GM19238 (cell line): ENCODE data around the gene LTBP1.
"Not testable (repeated sequence)": the region's sequence is repeated elsewhere in the genome, so short reads cannot be mapped to it uniquely, and the experiment has no call there.

Experiments used
- DNase-seq: peaks from one replicate; pipeline ENCODE4 v3.0.0; 2011; ENCODE audit warnings: low spot score; ENCODE audit not compliant: insufficient read length

The LTBP1 gene

GRCh38 chr2:33375054-33375453 lies 428.3 kb downstream of the LTBP1 start:
- no peak for DNase-seq

GRCh38 chr2:33377048-33377447 lies 430.3 kb downstream of the LTBP1 start:
- no peak for DNase-seq

GRCh38 chr2:33378556-33379210 lies 431.9 kb downstream of the LTBP1 start:
- no peak for DNase-seq

- no peak for DNase-seq
Measured at GRCh38 chr2:33380001-33380609, 433.4 kb downstream of the LTBP1 start.

- DNase-seq, result no peak
Measured at GRCh38 chr2:33380719-33381118, 434.0 kb downstream of the LTBP1 start.

- DNase-seq, result no peak
Measured at GRCh38 chr2:33381301-33381858, 434.6 kb downstream of the LTBP1 start.

GRCh38 chr2:33383855-33384598 lies 437.3 kb downstream of the LTBP1 start:
- no peak for DNase-seq

GRCh38 chr2:33384599-33384961 lies 437.8 kb downstream of the LTBP1 start:
- DNase-seq, result no peak

- DNase-seq, result no peak
Measured at GRCh38 chr2:33388996-33389395, 442.2 kb downstream of the LTBP1 start.

- DNase-seq, result not testable (repeated sequence)
Measured at GRCh38 chr2:33389695-33390094, 442.9 kb downstream of the LTBP1 start.

GRCh38 chr2:33391529-33392255 lies 444.9 kb downstream of the LTBP1 start:
- no peak for DNase-seq

GRCh38 chr2:33392366-33392765 lies 445.6 kb downstream of the LTBP1 start:
- DNase-seq, result no peak

- no peak for DNase-seq
Measured at GRCh38 chr2:33395034-33395433, 448.3 kb downstream of the LTBP1 start.

- no peak for DNase-seq
Measured at GRCh38 chr2:33395655-33396249, 449.0 kb downstream of the LTBP1 start.

- no peak for DNase-seq
Measured at GRCh38 chr2:33404321-33404720, 457.6 kb downstream of the LTBP1 start.

- no peak for DNase-seq
Measured at GRCh38 chr2:33406622-33407021, 459.9 kb downstream of the LTBP1 start.

- DNase-seq, result no peak
Measured at GRCh38 chr2:33408109-33408508, 461.4 kb downstream of the LTBP1 start.

- no peak for DNase-seq
Measured at GRCh38 chr2:33409417-33409955, 462.7 kb downstream of the LTBP1 start.

- DNase-seq, result no peak
Measured at GRCh38 chr2:33411765-33412164, 465.0 kb downstream of the LTBP1 start.

GRCh38 chr2:33412920-33413319 lies 466.2 kb downstream of the LTBP1 start:
- DNase-seq, result no peak

GRCh38 chr2:33419581-33420200 lies 472.9 kb downstream of the LTBP1 start:
- DNase-seq, result no peak
